HepG2 (cell line): ENCODE data around the gene PDE3B. TPM values are rescaled to one million over a fixed set of nuclear protein-coding genes. Genes with fewer than 3 reads are reported as not detected.

Experiments used
- ATAC-seq: fragments of 200-7000 bp; cut with Tn5 transposase; 3 replicates; pipeline ENCODE4 v1.9.1; 2020; ENCODE audit warnings: mild to moderate bottlenecking, moderate library complexity
- BruUV-seq: library from RNA; stranded (reverse); fragments of 400-500 nt; replicated peaks from 2 replicates; lab custom pipeline; 2021; lab: Mats Ljungman, UMichigan
- CTCF ChIA-PET: fragments of 300-600 bp; formaldehyde crosslinking; extraction: SDS; loops from one replicate; lab custom pipeline; 2021; ENCODE audit warnings: low total read pairs, inconsistent platforms, low intra/inter-chr PET ratio; lab: Yijun Ruan, JAX
- POLR2A ChIA-PET: fragments of 350-600 bp; sonication (Branson Sonifier 250); formaldehyde crosslinking; loops from one replicate; lab custom pipeline; 2020; ENCODE audit warnings: antibody characterized with exemption, inconsistent platforms; lab: Yijun Ruan, JAX
- DNase-seq: peaks from one replicate; pipeline ENCODE4 v3.0.0-alpha.2; 2015; ENCODE audit warnings: low spot score
- FAIRE-seq: peaks from 3 replicates; lab custom pipeline; 2011; peaks lifted over from hg19 to GRCh38; lab: Jason Lieb, UNC
- H2AFZ ChIP-seq: one replicate; pipeline ENCODE4 v1.6.1; 2011; ENCODE audit warnings: low read length, inconsistent platforms
- H3K27ac ChIP-seq: fragments of 300-600 bp; 3 replicates; pipeline ENCODE4 v1.8.0; 2011; ENCODE audit warnings: mixed run types, mild to moderate bottlenecking, mixed read lengths, low read length, inconsistent platforms; ENCODE audit not compliant: insufficient read depth; ENCODE audit errors: extremely low read length
- H3K27me3 ChIP-seq, 2 experiments: fragments of 200-600 bp in 1 of 2; 2 replicates in 1 of 2; 3 replicates in 1 of 2; pipeline versions ENCODE4 v1.6.0 to v1.8.0; 2011; ENCODE audit warnings: low read length in 2 of 2, mild to moderate bottlenecking in 2 of 2, moderate library complexity in 2 of 2, inconsistent platforms in 1 of 2; ENCODE audit not compliant: insufficient read depth in 2 of 2, control insufficient read depth in 1 of 2
- H3K36me3 ChIP-seq, 2 experiments: fragments of 200-600 bp in 1 of 2; replicated peaks in 1 of 2; 2 replicates in 1 of 2; 3 replicates in 1 of 2; pipeline versions ENCODE4 v1.5.1 to v1.8.0; 2011; ENCODE audit warnings: low read length in 2 of 2, inconsistent platforms in 1 of 2; ENCODE audit not compliant: insufficient read depth in 2 of 2, control insufficient read depth in 1 of 2
- H3K4me1 ChIP-seq: 2 replicates; pipeline ENCODE4 v1.5.1; 2012; ENCODE audit warnings: low read length, inconsistent platforms; ENCODE audit not compliant: insufficient read depth
- H3K4me2 ChIP-seq: 2 replicates; pipeline ENCODE4 v1.6.0; 2011; ENCODE audit warnings: low read depth, low read length, inconsistent platforms
- H3K4me3 ChIP-seq, 3 experiments: fragments of 200-600 bp in 1 of 3; sonication (generic), shearing (Covaris generic) in 1 of 3; replicated peaks in 1 of 3; 2 replicates each; pipeline ENCODE4 v1.5.1; 2011 to 2016; ENCODE audit warnings: low read length in 3 of 3, inconsistent platforms in 2 of 3, low read depth in 2 of 3, mild to moderate bottlenecking in 2 of 3, control low read depth in 1 of 3, mixed read lengths in 1 of 3; ENCODE audit not compliant: insufficient read depth in 1 of 3
- H3K79me2 ChIP-seq: one replicate; pipeline ENCODE4 v1.6.1; 2011; ENCODE audit warnings: low read length, inconsistent platforms; ENCODE audit not compliant: insufficient read depth
- H3K9ac ChIP-seq: 2 replicates; pipeline ENCODE4 v1.6.0; 2011; ENCODE audit warnings: mild to moderate bottlenecking, low read depth, low read length, inconsistent platforms; ENCODE audit not compliant: insufficient read depth
- H3K9me3 ChIP-seq: 2 replicates; pipeline ENCODE4 v1.5.1; 2012; ENCODE audit warnings: mild to moderate bottlenecking, low read length
- H4K20me1 ChIP-seq: 2 replicates; pipeline ENCODE4 v1.6.0; 2011; ENCODE audit warnings: inconsistent platforms, mild to moderate bottlenecking, low read length, moderate library complexity; ENCODE audit not compliant: insufficient read depth
- ASH2L ChIP-seq: fragments of 300-600, 200-600 bp; sonication (generic); IDR thresholded peaks from 2 replicates; pipeline ENCODE4 v1.7.0; 2017; ENCODE audit warnings: low read depth, mild to moderate bottlenecking, moderate library complexity, mixed read lengths, low read length; ENCODE audit not compliant: insufficient read length
- DNMT3B ChIP-seq: conservative IDR thresholded peaks from 2 replicates; pipeline ENCODE4 v1.6.1; 2016; ENCODE audit warnings: missing biosample characterization, control low read depth
- ELF1 ChIP-seq: sonication (generic); formaldehyde crosslinking; IDR thresholded peaks from 2 replicates; pipeline ENCODE4 v1.4.0; 2020; ENCODE audit warnings: missing genetic modification reagents
- KDM5A ChIP-seq: fragments of 200-600 bp; sonication (generic); IDR thresholded peaks from 2 replicates; pipeline ENCODE4 v1.7.0; 2018; ENCODE audit warnings: antibody characterized with exemption, mild to moderate bottlenecking, low read length, borderline replicate concordance
- NAIF1 ChIP-seq: sonication (generic); formaldehyde crosslinking; IDR thresholded peaks from 2 replicates; pipeline ENCODE4 v1.5.0; 2020; ENCODE audit warnings: mild to moderate bottlenecking, missing genetic modification reagents, borderline replicate concordance
- NCOA1 ChIP-seq: sonication (generic); formaldehyde crosslinking; IDR thresholded peaks from 2 replicates; pipeline ENCODE4 v1.9.0; 2021; ENCODE audit warnings: missing genetic modification reagents
- SAP130 ChIP-seq: IDR thresholded peaks from 2 replicates; pipeline ENCODE4 v1.6.1; 2016; ENCODE audit warnings: low read depth
- ZSCAN25 ChIP-seq: sonication (generic); formaldehyde crosslinking; IDR thresholded peaks from 2 replicates; pipeline ENCODE4 v1.8.0; 2022; ENCODE audit warnings: mild to moderate bottlenecking, missing genetic modification reagents
- ZSCAN29 ChIP-seq: sonication (generic); formaldehyde crosslinking; conservative IDR thresholded peaks from 2 replicates; pipeline ENCODE4 v1.4.0; 2020; ENCODE audit warnings: mild to moderate bottlenecking, missing genetic modification reagents
- WGBS: methylation state at CpG from one replicate; pipeline ENCODE4 v1.1.6; 2017; ENCODE audit warnings: low lambda C conversion rate; 5-methylcytosine and 5-hydroxymethylcytosine counted together
- in situ Hi-C: cut with HindIII; loops from 2 replicates; pipeline ENCODE4 v1.10.0; 2017; ENCODE audit warnings: low pct_unique_long_range_greater_than_20kb; ENCODE audit not compliant: extremely low pct_ligation_motif_present
- intact Hi-C: fragments of 100-400 bp; cut with micrococcal nuclease; formaldehyde crosslinking; loops from one replicate; pipeline ENCODE4 v1.10.0; 2022; ENCODE audit not compliant: unreplicated experiment
- polyA plus RNA-seq, 8 experiments: library from polyadenylated mRNA; depleted of rRNA in 3 of 8; stranded (reverse) in 7 of 8; unstranded in 1 of 8; fragments of >200 nt; fragmentation: Illumina TruSeq in 4 of 8; extraction: Trizol in 4 of 8; gene quantifications; 2 replicates each; pipeline versions ENCODE4 v1.2.1 to v1.2.3, GENCODE V29; 2011 to 2016; ENCODE audit warnings: low read depth in 4 of 8, missing spikeins in 1 of 8, mixed read lengths in 1 of 8; ENCODE audit not compliant: insufficient read depth in 1 of 8
- total RNA-seq, 5 experiments: library from RNA; depleted of rRNA; stranded (reverse); fragments of >200 nt; fragmentation: Illumina TruSeq; extraction: Trizol; gene quantifications; 2 replicates each; pipeline ENCODE4 v1.2.3, GENCODE V29; 2016; ENCODE audit warnings: low read depth in 1 of 5
- TF ChIP-seq, protein P1 (sequence below): IDR thresholded peaks from 2 replicates; pipeline ENCODE4 v1.6.1; 2016; ENCODE audit warnings: missing biosample characterization, missing genetic modification reagents, low read depth
- TF ChIP-seq, protein P2 (sequence below): sonication (generic); formaldehyde crosslinking; IDR thresholded peaks from 2 replicates; pipeline ENCODE4 v1.8.0; 2022; ENCODE audit warnings: mild to moderate bottlenecking, missing genetic modification reagents, moderate library complexity
- TF ChIP-seq, protein P3 (sequence below): IDR thresholded peaks from 2 replicates; pipeline ENCODE4 v1.6.1; 2016; ENCODE audit warnings: low read depth, missing genetic modification reagents, missing compliant biosample characterization
- TF ChIP-seq, protein P4 (sequence below): sonication (generic); formaldehyde crosslinking; IDR thresholded peaks from 2 replicates; pipeline ENCODE4 v1.8.0; 2022; ENCODE audit warnings: missing genetic modification reagents, mild to moderate bottlenecking, borderline replicate concordance

Gene PDE3B
- total and polyA plus RNA-seq, 2 of the 13 experiments (the other 11 are each of a cell fraction or from before 2014, with no cell fraction given), result 14.1 to 26.5 TPM

DNA sequence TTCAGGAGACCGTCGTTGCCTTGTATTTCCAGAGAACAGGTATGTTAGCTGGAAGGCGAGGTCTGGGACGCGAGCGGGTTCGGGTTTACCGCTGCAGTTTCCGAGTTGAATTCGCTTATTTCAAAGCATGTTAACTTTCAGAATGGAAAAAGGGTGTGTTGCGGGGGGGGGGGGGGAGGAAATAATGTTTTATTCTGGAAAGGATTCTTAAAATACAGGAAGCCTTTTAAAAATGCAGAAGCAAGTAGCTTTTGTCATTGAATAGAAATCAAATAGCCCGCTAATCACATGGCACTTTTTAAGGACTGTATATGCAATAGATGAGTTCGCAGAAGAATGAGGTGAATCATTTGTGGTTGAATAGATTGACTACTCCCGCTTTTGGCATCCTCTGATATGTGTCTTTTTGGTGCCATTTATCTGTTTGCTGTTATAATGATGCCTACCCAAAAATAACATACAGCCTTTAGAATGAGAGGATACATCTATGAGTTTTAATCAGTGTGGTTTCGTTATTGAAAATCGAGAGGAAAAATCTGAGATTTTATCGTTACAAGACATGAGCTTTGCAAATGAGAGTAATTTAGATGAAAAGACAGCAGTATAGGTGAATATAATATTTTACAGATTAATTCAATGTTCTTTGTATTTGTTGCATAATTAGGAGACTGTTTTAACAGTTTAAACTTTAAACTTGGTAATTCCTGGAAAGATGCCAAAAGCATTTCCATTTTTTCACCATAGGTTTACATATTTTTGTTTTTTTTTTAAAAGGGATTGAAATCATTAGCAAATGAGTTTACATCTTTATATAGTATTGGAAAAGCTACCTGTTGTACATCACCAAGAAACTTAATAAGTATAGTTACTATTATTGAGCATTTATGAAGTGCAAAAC, 1.7 kb downstream of the PDE3B start:
- H3K9ac ChIP-seq, result peak overlapping the region; percentile 97
- WGBS, result under 1% methylated on average over 17 of the region's 17 CpGs
- peak overlapping the region; percentile 96 to 100 (median 99) for H3K4me3 ChIP-seq
- POLR2A ChIA-PET, result interaction anchor here (1.3 to 1.9 kb wide), 3 partner anchors 126 to 263 kb away, joined by 5 to 7 read pairs (median 6); partner anchors contain the start of genes COPB1 and PSMA1
- peak; percentile 28 for DNase-seq
- CTCF ChIA-PET, result no interaction called here
- peak overlapping the region; percentile 84 for H3K4me2 ChIP-seq
- intact Hi-C loops (loop anchor here (1.0 to 10.0 kb wide), 2 partner anchors 100 to 262 kb away; no protein-coding TSS in a partner anchor), in situ Hi-C loops (loop anchor here (25.0 kb wide), 1 partner anchor 108 kb away; no protein-coding TSS in a partner anchor)
- no peaks in the 10 kb centered on the region; a peak in 1 of 5 replicates for H3K27me3 ChIP-seq
- H2AFZ ChIP-seq, result no peak overlapping the region
- peaks cover 90% of the 10 kb centered on the region for H3K79me2 ChIP-seq
- BruUV-seq, result TSS peak; percentile 49
- H3K36me3 ChIP-seq, result no peaks in the 10 kb centered on the region
- no peak for FAIRE-seq
- ATAC-seq, result no peak
- H4K20me1 ChIP-seq, result peaks cover 21% of the 10 kb centered on the region
- H3K4me1 ChIP-seq, result peaks cover 56% of the 10 kb centered on the region
- H3K27ac ChIP-seq, result peak overlapping the region; percentile 92
- no peaks in the 10 kb centered on the region for H3K9me3 ChIP-seq
- TF ChIP-seq NCOA1 (CRISPR knock-in tag) (no peak), ZSCAN29 (CRISPR knock-in tag) (0 out of 2 replicates have a peak, but pooled peaks have one; percentile 50), DNMT3B (CRISPR knock-in tag) (no peak), NAIF1 (no peak), KDM5A (peak; percentile 26; the same call in 1 of the 2 replicates), ASH2L (peak; percentile 59), ELF1 (CRISPR knock-in tag) (no peak), SAP130 (peak; percentile 21; the same call in 1 of the 2 replicates), ZSCAN25 (CRISPR knock-in tag) (no peak)
- TF ChIP-seq, protein P1, sequence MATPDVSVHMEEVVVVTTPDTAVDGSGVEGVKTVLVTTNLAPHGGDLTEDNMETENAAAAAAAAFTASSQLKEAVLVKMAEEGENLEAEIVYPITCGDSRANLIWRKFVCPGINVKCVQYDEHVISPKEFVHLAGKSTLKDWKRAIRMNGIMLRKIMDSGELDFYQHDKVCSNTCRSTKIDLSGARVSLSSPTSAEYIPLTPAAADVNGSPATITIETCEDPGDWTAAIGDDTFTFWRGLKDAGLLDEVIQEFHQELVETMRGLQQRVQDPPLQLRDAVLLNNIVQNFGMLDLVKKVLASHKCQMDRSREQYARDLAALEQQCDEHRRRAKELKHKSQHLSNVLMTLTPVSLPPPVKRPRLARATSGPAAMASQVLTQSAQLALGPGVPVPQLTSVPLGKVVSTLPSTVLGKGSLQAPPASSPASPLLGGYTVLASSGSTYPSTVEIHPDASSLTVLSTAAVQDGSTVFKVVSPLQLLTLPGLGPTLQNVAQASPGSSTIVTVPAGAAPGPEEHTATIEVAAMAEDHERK (CRISPR knock-in tag), result no peak
- TF ChIP-seq, protein P2, sequence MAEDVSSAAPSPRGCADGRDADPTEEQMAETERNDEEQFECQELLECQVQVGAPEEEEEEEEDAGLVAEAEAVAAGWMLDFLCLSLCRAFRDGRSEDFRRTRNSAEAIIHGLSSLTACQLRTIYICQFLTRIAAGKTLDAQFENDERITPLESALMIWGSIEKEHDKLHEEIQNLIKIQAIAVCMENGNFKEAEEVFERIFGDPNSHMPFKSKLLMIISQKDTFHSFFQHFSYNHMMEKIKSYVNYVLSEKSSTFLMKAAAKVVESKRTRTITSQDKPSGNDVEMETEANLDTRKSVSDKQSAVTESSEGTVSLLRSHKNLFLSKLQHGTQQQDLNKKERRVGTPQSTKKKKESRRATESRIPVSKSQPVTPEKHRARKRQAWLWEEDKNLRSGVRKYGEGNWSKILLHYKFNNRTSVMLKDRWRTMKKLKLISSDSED (CRISPR knock-in tag), result no peak
- TF ChIP-seq, protein P3, sequence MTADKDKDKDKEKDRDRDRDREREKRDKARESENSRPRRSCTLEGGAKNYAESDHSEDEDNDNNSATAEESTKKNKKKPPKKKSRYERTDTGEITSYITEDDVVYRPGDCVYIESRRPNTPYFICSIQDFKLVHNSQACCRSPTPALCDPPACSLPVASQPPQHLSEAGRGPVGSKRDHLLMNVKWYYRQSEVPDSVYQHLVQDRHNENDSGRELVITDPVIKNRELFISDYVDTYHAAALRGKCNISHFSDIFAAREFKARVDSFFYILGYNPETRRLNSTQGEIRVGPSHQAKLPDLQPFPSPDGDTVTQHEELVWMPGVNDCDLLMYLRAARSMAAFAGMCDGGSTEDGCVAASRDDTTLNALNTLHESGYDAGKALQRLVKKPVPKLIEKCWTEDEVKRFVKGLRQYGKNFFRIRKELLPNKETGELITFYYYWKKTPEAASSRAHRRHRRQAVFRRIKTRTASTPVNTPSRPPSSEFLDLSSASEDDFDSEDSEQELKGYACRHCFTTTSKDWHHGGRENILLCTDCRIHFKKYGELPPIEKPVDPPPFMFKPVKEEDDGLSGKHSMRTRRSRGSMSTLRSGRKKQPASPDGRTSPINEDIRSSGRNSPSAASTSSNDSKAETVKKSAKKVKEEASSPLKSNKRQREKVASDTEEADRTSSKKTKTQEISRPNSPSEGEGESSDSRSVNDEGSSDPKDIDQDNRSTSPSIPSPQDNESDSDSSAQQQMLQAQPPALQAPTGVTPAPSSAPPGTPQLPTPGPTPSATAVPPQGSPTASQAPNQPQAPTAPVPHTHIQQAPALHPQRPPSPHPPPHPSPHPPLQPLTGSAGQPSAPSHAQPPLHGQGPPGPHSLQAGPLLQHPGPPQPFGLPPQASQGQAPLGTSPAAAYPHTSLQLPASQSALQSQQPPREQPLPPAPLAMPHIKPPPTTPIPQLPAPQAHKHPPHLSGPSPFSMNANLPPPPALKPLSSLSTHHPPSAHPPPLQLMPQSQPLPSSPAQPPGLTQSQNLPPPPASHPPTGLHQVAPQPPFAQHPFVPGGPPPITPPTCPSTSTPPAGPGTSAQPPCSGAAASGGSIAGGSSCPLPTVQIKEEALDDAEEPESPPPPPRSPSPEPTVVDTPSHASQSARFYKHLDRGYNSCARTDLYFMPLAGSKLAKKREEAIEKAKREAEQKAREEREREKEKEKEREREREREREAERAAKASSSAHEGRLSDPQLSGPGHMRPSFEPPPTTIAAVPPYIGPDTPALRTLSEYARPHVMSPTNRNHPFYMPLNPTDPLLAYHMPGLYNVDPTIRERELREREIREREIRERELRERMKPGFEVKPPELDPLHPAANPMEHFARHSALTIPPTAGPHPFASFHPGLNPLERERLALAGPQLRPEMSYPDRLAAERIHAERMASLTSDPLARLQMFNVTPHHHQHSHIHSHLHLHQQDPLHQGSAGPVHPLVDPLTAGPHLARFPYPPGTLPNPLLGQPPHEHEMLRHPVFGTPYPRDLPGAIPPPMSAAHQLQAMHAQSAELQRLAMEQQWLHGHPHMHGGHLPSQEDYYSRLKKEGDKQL (CRISPR knock-in tag), result no peak
- TF ChIP-seq, protein P4, sequence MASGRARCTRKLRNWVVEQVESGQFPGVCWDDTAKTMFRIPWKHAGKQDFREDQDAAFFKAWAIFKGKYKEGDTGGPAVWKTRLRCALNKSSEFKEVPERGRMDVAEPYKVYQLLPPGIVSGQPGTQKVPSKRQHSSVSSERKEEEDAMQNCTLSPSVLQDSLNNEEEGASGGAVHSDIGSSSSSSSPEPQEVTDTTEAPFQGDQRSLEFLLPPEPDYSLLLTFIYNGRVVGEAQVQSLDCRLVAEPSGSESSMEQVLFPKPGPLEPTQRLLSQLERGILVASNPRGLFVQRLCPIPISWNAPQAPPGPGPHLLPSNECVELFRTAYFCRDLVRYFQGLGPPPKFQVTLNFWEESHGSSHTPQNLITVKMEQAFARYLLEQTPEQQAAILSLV, result no peak
